Endothelial cell of umbilical vein (primary cell): ENCODE data around the gene PRKAR1B.

Experiments used
- CTCF ChIP-seq, 2 donors: IDR thresholded peaks; 1 replicate in 1 of 2; 2 replicates in 1 of 2; pipeline ENCODE4 v1.5.1; 2011; ENCODE audit warnings: low read length in 2 of 2, mild to moderate bottlenecking in 2 of 2, moderate library complexity in 2 of 2, control low read depth in 1 of 2, inconsistent platforms in 1 of 2, low read depth in 1 of 2; ENCODE audit not compliant: insufficient read depth in 1 of 2; ENCODE audit errors: extremely low read depth in 1 of 2
- EZH2 ChIP-seq: IDR thresholded peaks from 2 replicates; pipeline ENCODE4 v1.6.1; 2012; ENCODE audit warnings: borderline replicate concordance, low read depth, mild to moderate bottlenecking, moderate library complexity, low read length, inconsistent platforms; ENCODE audit not compliant: severe bottlenecking
- FOS ChIP-seq: IDR thresholded peaks from 2 replicates; pipeline ENCODE4 v1.6.1; 2011; ENCODE audit warnings: mild to moderate bottlenecking, low read length, moderate library complexity, borderline replicate concordance; ENCODE audit not compliant: insufficient read depth
- GATA2 ChIP-seq: IDR thresholded peaks from 2 replicates; pipeline ENCODE4 v1.7.0; 2011; ENCODE audit warnings: low read depth, mild to moderate bottlenecking, moderate library complexity, mixed read lengths, low read length; ENCODE audit not compliant: insufficient read length, insufficient read depth
- JUN ChIP-seq: IDR thresholded peaks from 2 replicates; pipeline ENCODE4 v1.6.1; 2011; ENCODE audit warnings: borderline replicate concordance, low read depth; ENCODE audit not compliant: insufficient read length, insufficient read depth
- MYC ChIP-seq: IDR thresholded peaks from one replicate; pipeline ENCODE4 v1.6.1; 2011; ENCODE audit warnings: mild to moderate bottlenecking, low read depth, low read length
- POLR2A ChIP-seq: IDR thresholded peaks from 2 replicates; pipeline ENCODE4 v1.6.1; 2012; ENCODE audit warnings: low read depth, mild to moderate bottlenecking, control low read depth, low read length

- TF ChIP-seq CTCF (IDR thresholded peaks at IDR 0.05; ENCODE audit: extremely low read depth in 1 of 2, insufficient read depth in 1 of 2, low read depth in 1 of 2, low read length in 2 of 2) (no peak), POLR2A (no peak), EZH2 (no peak), GATA2 (no peak), MYC (no peak), JUN (no peak), FOS (no peak)
Measured at GRCh38 chr7:628402-628763, 98.7 kb downstream of the PRKAR1B start.
